Adipose tissue (tissue), 3 donors: ENCODE data around the gene ABLIM3. TPM values are rescaled to one million over a fixed set of nuclear protein-coding genes. Genes with fewer than 3 reads are reported as not detected.

Experiments
- H3K27ac ChIP-seq: one replicate; pipeline ENCODE4 v1.5.1; 2013; ENCODE audit warnings: low read depth, low read length
- WGBS, 3 donors: extraction: QIAGEN DNeasy Blood & Tissue Kit; methylation state at CpG; one replicate each; pipeline ENCODE4 v1.1.7; 2013; 5-methylcytosine and 5-hydroxymethylcytosine counted together
- polyA plus RNA-seq, 3 donors: library from polyadenylated mRNA; stranded (reverse); fragments of 200-250 nt; gene quantifications; one replicate each; pipeline ENCODE4 v1.2.3, GENCODE V29; 2013
- donor health status: healthy with polysubstance abuse.
- donor health status: Bipolar disorder and iron deficiency.
- donor health status: healthy.

Gene ABLIM3
- polyA plus RNA-seq, 3 donors: 5.4 to 148 (median 37.5) TPM

- WGBS, 3 donors: 76 to 89% (median 77%) methylated on average over 10 of the region's 10 CpGs
- H3K27ac ChIP-seq: no peak overlapping the region
Observed at GRCh38 chr5:149206524-149207141, 65.3 kb downstream of the ABLIM3 start.

GRCh38 chr5:149207831-149208230 is 66.5 kb downstream of the ABLIM3 start:
- H3K27ac ChIP-seq: no peak overlapping the region
- 49 to 69% (median 50%) methylated on average over 2 of the region's 2 CpGs for WGBS, 3 donors

DNA sequence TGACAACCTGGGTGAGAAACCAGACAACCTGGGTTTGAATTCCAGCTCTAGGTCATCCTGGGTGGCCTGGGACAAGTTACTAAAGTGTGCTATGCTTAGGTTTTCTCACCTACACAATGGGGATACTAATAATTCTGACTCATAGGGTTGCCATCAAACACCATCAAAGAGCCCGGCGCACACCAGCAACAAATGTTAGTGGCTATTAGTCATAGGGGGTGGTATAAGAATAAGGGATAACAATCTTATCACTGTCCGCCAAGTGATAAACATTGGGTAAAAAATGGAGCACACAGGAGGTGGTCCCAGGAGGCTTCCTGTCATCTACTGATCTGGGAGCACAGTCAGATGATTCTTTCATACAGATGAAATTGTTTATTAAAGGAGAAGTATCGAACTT is 68.9 kb downstream of the ABLIM3 start:
- H3K27ac ChIP-seq: no peak overlapping the region
- WGBS, 3 donors: 93 to 95% (median 94%) methylated on average over 4 of the region's 4 CpGs

- H3K27ac ChIP-seq: no peak overlapping the region
- 83 to 94% (median 93%) methylated on average over 4 of the region's 4 CpGs for WGBS, 3 donors
Observed at GRCh38 chr5:149210968-149211490, 69.7 kb downstream of the ABLIM3 start.

DNA sequence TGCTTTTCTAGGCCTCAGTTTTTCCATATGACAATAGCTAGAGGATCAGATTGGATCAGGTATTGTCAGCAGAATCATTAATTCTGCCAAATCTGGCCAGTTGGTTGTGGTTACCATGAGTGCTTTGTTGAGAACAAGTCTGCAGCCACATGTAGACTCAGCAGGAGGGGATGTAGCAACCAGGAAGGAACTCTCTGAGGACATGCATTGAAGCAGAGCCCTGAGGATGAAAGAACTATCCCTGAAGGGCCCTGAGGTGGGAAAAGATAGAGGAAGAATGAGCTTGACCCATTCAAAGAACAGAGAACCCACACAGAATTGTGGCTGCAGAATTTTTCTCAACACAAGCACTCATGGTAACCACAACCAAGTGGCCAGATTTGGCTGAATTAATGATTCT is 70.3 kb downstream of the ABLIM3 start:
- no peak overlapping the region for H3K27ac ChIP-seq

DNA sequence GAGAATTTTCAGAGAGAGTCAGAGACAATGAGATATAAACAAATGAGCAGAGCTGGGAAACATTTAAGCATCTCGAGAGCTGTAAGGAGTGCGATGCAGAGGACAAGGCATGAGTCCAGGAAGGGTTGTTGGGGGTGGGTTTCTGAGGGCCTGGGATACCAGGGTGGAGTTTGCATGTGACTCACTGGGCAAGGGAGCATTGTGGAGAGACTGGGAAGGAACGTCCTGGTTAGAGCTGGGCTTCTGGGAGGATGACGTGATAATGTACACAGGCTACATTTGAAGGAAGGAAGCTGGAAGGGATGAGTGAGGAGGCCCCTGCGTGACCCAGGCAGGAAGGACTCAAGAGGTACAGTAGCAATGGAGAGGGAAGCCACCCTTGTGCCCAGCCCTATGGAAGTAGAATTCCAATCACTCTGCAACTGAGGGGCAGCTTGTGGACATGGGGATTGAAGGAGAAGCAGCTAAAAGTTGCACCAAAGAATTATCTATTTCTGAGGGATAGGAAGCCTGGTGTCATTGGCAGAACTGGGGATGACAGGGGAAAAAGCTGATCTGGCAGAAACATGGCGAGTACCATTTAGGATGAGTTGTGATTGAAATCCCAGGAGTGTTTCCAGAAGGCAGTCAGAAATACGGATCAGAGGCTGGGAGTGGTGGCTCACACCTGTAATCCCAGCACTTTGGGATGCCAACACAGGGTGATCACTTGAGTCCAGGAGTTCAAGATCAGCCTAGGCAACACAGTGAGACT is 71.1 kb downstream of the ABLIM3 start:
- WGBS, 3 donors: 67 to 75% (median 71%) methylated on average over 7 of the region's 7 CpGs
- H3K27ac ChIP-seq: no peak overlapping the region

- 73 to 83% (median 81%) methylated on average over 13 of the region's 13 CpGs for WGBS, 3 donors
- H3K27ac ChIP-seq: no peak overlapping the region
Observed at GRCh38 chr5:149213264-149213880, 72.1 kb downstream of the ABLIM3 start.

DNA sequence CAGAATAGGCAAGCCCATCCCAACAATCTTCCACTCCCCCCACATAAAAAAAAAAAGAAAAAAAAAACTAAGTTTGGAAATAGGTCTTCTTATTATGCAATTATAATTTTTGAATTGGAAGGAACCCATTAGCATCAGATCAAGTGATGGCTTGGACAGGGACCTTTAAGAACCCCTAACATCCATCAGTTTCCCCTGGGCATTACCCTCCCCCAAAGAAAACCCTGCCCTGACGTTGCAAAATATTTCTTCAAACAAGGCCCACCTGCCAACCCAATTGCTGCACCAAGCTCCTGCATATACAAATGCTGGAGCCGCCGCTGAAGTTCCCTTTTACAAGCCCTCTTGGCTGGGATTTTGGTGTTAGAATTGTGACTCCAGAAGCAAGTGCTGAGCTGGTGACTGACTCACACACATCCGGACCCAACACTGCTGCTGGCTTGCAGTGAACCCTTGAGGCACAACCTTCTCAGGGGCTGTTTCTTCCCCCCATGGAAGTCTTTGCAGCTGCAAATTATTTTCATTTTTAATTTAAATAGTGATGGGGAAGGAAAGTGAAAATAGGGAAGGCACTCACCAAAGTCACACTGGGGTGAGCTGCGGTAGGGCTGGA is 74.3 kb downstream of the ABLIM3 start:
- 46 to 71% (median 55%) methylated on average over 5 of the region's 5 CpGs for WGBS, 3 donors
- H3K27ac ChIP-seq: no peak overlapping the region

DNA sequence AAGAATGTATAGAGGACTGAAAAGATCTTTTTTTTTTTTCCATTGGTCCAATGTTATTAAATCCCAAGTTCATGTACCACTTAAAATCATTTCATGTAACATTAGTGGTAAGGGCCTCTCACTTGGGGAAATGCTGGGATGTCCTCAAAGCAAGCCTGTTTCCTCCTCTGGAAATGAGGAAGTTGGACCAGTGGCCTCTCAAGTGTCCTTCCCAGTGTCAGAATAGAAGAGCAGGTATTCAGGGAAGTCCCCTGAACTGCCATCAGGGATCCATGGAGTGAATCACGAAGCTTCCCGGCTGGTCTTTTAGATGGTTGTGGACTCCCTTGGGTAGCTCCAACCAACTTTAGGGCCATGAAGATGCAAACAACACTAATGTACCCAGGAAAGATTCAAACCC is 75.2 kb downstream of the ABLIM3 start:
- H3K27ac ChIP-seq: no peak overlapping the region
- WGBS, 3 donors: 85 to 90% (median 87%) methylated on average over 2 of the region's 2 CpGs

DNA sequence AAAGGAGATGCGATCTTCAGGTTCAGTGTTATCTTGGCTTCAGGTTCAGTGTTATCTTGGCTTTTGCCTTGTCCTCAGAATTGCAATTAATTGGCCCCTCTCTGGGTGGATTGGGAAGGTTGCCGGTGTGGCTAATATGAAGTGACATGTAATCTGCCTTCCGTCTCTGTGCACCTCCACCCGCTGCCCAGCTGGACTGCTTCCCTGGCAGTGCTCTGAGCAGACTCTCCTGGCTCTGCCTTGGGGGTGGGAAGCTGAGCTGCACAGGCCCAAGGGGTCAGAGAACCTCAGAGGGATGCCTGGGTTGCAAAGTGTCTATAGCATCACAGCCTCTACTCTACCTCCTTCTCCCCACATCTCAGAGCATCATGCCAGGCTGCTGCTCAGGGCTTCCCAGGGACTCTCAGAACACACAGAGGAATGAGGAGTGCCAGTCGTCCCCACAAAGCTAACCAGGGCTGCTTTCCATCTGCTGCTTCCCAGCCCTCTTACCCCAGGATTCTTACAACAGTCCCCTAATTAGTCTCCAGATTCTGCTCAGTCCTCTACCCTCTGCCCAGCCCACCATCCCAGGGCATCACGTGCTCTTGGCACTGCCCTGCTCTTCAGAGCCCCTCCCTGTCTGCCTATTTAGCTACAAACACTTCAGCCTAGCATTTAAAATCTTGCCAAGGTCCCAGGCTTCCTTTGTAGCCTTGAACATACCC is 76.0 kb downstream of the ABLIM3 start:
- WGBS, 3 donors: 79 to 85% (median 83%) methylated on average over 6 of the region's 6 CpGs
- H3K27ac ChIP-seq: no peak overlapping the region

DNA sequence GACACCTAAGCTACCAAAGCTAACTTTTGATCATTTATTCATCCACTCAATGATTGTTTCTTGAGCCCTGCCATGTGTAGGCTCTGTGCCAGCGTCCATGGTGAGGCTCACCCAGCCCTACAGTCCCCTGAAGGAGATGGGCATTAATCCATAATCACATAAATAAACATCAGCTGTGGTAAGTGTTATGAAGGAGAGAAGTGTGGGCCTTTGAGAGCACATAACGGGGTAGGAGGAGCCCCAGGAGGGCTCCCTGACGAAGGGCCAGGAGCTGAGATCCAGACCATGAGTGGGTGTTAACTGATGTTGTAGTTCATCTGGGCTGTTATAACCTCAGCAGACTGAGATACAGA is 76.5 kb downstream of the ABLIM3 start:
- 69 to 71% (median 71%) methylated on average over 3 of the region's 3 CpGs for WGBS, 3 donors
- H3K27ac ChIP-seq: no peak overlapping the region

GRCh38 chr5:149219584-149219983 is 78.3 kb downstream of the ABLIM3 start:
- 61 to 89% (median 73%) methylated on average over 1 of the region's 1 CpG for WGBS, 3 donors
- no peak overlapping the region for H3K27ac ChIP-seq

DNA sequence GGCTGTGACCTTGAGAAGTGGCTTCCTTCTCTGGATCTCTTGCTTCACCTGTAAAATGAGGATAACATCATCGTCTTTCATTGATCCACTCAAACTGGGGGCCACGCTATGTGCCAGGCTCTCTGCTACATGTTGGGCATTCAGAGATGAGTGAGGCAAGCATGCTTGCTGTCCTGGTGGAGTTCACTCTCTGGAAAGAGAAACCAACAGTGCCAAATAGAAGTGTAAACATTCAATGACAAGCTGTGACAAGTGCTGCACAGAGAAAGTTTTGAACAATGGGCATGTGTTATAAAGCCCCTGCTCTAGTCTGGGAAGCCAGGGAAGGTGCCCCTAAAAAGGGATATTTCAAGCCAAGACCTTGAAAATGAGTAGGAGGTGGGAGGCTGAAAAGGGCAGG is 79.5 kb downstream of the ABLIM3 start:
- 39 to 90% (median 88%) methylated on average over 2 of the region's 2 CpGs for WGBS, 3 donors
- H3K27ac ChIP-seq: no peak overlapping the region

DNA sequence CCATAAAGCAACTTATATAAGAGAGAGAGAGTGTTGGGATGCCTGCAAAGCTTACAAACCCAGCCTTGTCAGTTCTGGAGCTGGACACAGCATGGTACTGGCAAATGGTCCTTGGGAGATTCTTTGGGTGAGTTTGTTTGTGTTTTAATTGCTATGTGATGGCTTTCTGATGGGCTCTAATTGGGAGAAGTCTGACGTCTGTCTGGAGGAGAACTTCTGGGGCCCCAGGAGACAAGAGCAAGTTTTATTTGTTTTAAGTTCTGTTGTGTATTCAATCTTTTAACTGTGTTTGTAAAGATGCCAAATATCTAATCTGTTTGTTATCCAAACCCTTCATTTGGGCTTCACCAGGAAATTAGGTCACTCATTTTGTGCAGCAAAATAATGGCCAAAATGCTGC is 80.0 kb downstream of the ABLIM3 start:
- H3K27ac ChIP-seq: no peak overlapping the region
- 31 to 44% (median 40%) methylated on average over 1 of the region's 1 CpG for WGBS, 3 donors

DNA sequence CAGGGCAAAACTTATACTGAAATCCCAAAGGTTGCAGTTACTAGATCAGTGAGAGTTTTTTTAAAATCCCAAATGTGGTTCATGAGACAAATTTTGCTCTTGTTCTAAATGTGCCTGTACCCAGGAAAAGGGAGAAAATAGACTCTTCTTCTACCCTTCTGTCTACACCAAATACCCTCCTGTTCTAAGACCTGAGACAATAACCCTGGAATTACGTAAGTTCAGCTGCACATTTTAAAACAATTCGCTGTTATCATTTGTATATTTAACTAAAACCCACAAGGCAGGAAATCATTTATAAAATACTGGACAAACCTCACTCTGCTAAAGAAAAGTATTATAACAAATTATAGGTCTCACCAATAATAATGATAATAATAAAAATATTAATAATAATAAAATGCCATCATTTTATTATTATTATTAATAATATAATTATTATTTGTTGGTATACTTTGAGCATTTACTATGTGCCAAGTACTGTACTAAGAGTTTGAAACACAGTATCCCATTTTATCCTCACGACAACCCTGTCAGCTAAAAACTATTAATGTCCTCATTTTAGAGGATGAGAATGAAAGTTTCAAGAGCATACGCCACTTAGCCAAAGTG is 80.5 kb downstream of the ABLIM3 start:
- WGBS, 3 donors: 73 to 79% (median 74%) methylated on average over 4 of the region's 4 CpGs
- no peak overlapping the region for H3K27ac ChIP-seq

DNA sequence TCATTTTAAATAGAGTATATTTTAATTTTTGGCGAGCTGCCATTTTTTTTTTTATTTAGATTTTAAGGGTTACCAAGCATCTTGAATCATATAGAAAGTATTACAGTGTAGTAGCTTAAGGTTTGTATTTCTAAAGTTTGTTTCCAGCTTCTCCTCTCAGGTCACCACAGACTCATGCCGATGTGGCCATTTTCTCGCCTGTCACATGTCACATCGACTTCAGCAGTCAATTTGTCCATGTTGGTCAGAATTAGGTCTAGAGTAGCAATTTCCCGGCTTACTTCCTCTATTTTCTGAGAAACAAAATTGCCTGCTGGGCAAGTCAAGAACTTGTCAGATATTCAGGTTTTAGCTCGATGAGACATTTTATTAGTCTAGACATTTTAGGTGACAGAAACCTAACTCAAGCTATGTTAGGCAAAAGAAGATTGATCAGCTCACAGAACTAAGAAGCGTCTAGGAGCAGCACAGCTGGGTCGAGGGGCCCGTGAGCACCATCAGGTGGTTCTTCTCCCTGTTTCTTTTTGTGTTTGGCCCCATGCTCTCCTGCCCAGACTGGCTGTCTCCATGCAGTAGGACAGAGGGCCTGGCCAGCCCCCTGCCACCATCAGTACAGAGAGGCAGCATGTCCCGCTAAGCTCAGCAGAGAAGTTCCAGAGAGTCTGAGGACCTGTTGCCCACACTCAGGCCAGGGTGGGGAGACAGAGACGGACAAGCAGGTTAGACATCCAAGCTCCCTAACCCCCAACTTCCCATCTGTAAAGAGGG is 82.0 kb downstream of the ABLIM3 start:
- 71 to 85% (median 75%) methylated on average over 11 of the region's 11 CpGs for WGBS, 3 donors
- no peak overlapping the region for H3K27ac ChIP-seq

DNA sequence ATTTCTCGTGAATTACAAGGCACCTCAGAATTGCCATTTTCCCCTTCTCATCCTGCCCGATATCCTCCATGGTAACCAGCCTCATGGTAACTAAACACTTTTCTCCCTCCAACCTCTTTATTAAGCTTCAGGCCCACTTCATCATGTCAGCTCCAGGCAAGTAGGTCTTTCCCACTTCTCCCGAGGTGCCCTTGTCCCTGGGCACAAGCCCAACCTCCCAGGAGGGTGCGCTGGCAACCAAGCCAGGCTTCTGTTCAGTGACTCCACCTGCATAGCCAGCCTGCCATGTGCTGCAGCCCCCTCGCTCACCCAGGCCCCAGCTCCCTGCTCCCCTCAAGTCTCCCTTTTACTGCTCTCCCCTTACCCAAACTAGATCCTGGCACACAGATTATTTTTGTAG is 83.0 kb downstream of the ABLIM3 start:
- H3K27ac ChIP-seq: no peak overlapping the region
- 80 to 91% (median 89%) methylated on average over 5 of the region's 5 CpGs for WGBS, 3 donors
